HEK293 (cell line): Measurements from ENCODE around the gene WDTC1.

ENCODE experiments used
- CTCF ChIA-PET: fragments of 350-600 bp; formaldehyde crosslinking; extraction: SDS; loops from one replicate; lab custom pipeline; 2021; ENCODE audit warnings: antibody characterized with exemption; lab: Yijun Ruan, JAX
- POLR2A ChIA-PET: fragments of 300-600 bp; formaldehyde crosslinking; extraction: SDS; loops from one replicate; lab custom pipeline; 2020; ENCODE audit warnings: antibody characterized with exemption, inconsistent platforms; lab: Yijun Ruan, JAX
- H3K27ac ChIP-seq: fragments of 200-500 bp; sonication (Bioruptor generic); 2 replicates; pipeline ENCODE4 v1.5.1; 2014; ENCODE audit warnings: low read depth, low read length, control low read depth, inconsistent platforms; ENCODE audit errors: extremely low read depth
- H3K36me3 ChIP-seq, 2 experiments: fragments of 200-500 bp in 1 of 2; sonication (Bioruptor generic) in 1 of 2; 1 replicate in 1 of 2; 2 replicates in 1 of 2; pipeline ENCODE4 v1.5.1; 2014 to 2017; ENCODE audit warnings: inconsistent platforms in 2 of 2, low read length in 2 of 2; ENCODE audit not compliant: control insufficient read depth in 2 of 2, insufficient read depth in 1 of 2
- H3K4me1 ChIP-seq: fragments of 200-500 bp; sonication (Bioruptor generic); 2 replicates; pipeline ENCODE4 v1.5.1; 2014; ENCODE audit warnings: mild to moderate bottlenecking, low read length, inconsistent platforms; ENCODE audit not compliant: control insufficient read depth, insufficient read depth
- H3K4me3 ChIP-seq: 2 replicates; pipeline ENCODE4 v1.5.1; 2011; ENCODE audit warnings: low read depth, mild to moderate bottlenecking, control low read depth, low read length, moderate library complexity
- H3K9me3 ChIP-seq: fragments of 200-500 bp; sonication (Bioruptor generic); 2 replicates; pipeline ENCODE4 v1.5.1; 2014; ENCODE audit warnings: low read depth, low read length, inconsistent platforms; ENCODE audit not compliant: control insufficient read depth, insufficient read depth
- KLF1 ChIP-seq: fragments of 450-650 bp; formaldehyde crosslinking; IDR thresholded peaks from 2 replicates; pipeline ENCODE4 v1.5.1; 2016; ENCODE audit warnings: missing biosample characterization, missing genetic modification characterization
- PRDM10 ChIP-seq: fragments of 450-650 bp; formaldehyde crosslinking; IDR thresholded peaks from 2 replicates; pipeline ENCODE4 v1.5.1; 2016; ENCODE audit warnings: missing biosample characterization, missing genetic modification characterization
- SP2 ChIP-seq: fragments of 450-650 bp; formaldehyde crosslinking; IDR thresholded peaks from 2 replicates; pipeline ENCODE4 v1.5.1; 2016; ENCODE audit warnings: missing biosample characterization, missing genetic modification characterization
- TRIM28 ChIP-seq: IDR thresholded peaks from 2 replicates; pipeline ENCODE4 v1.6.1; 2011; ENCODE audit warnings: low read length, control low read depth, borderline replicate concordance
- WT1 ChIP-seq: fragments of 450-650 bp; formaldehyde crosslinking; IDR thresholded peaks from 2 replicates; pipeline ENCODE4 v1.5.1; 2016; ENCODE audit warnings: missing biosample characterization, missing genetic modification characterization
- ZBTB11 ChIP-seq: fragments of 450-650 bp; formaldehyde crosslinking; conservative IDR thresholded peaks from 2 replicates; pipeline ENCODE4 v1.5.1; 2016; ENCODE audit warnings: low read depth, missing biosample characterization, missing genetic modification characterization
- ZBTB8A ChIP-seq: fragments of 450-650 bp; formaldehyde crosslinking; IDR thresholded peaks from 2 replicates; pipeline ENCODE4 v1.5.1; 2016; ENCODE audit warnings: missing biosample characterization, missing genetic modification characterization
- ZFHX2 ChIP-seq: fragments of 450-650 bp; formaldehyde crosslinking; conservative IDR thresholded peaks from 2 replicates; pipeline ENCODE4 v1.5.1; 2016; ENCODE audit warnings: missing biosample characterization, missing genetic modification characterization
- ZIC2 ChIP-seq: fragments of 450-650 bp; formaldehyde crosslinking; IDR thresholded peaks from 2 replicates; pipeline ENCODE4 v1.5.1; 2016; ENCODE audit warnings: missing biosample characterization, missing genetic modification characterization
- ZNF530 ChIP-seq: fragments of 450-650 bp; formaldehyde crosslinking; IDR thresholded peaks from 2 replicates; pipeline ENCODE4 v1.5.1; 2016; ENCODE audit warnings: low read depth, missing biosample characterization, missing genetic modification characterization
- ZNF549 ChIP-seq: fragments of 450-650 bp; IDR thresholded peaks from 2 replicates; pipeline ENCODE4 v1.5.1; 2018; ENCODE audit warnings: missing biosample characterization, missing genetic modification characterization, mild to moderate bottlenecking, inconsistent platforms, moderate library complexity
- ZNF677 ChIP-seq: fragments of 450-650 bp; IDR thresholded peaks from 2 replicates; pipeline ENCODE4 v1.5.0; 2018; ENCODE audit warnings: missing biosample characterization, mild to moderate bottlenecking, missing genetic modification characterization, moderate library complexity
- ZSCAN30 ChIP-seq: fragments of 450-650 bp; IDR thresholded peaks from 2 replicates; pipeline ENCODE4 v1.5.1; 2018; ENCODE audit warnings: missing biosample characterization, mild to moderate bottlenecking, missing genetic modification characterization, moderate library complexity
- ZSCAN4 ChIP-seq: fragments of 450-650 bp; formaldehyde crosslinking; IDR thresholded peaks from 2 replicates; pipeline ENCODE4 v1.5.1; 2017; ENCODE audit warnings: missing biosample characterization, missing genetic modification characterization
- TF ChIP-seq, protein P1 (sequence below): fragments of 450-650 bp; formaldehyde crosslinking; IDR thresholded peaks from 2 replicates; pipeline ENCODE4 v1.5.1; 2016; ENCODE audit warnings: missing biosample characterization, missing genetic modification characterization

WDTC1 gene

DNA sequence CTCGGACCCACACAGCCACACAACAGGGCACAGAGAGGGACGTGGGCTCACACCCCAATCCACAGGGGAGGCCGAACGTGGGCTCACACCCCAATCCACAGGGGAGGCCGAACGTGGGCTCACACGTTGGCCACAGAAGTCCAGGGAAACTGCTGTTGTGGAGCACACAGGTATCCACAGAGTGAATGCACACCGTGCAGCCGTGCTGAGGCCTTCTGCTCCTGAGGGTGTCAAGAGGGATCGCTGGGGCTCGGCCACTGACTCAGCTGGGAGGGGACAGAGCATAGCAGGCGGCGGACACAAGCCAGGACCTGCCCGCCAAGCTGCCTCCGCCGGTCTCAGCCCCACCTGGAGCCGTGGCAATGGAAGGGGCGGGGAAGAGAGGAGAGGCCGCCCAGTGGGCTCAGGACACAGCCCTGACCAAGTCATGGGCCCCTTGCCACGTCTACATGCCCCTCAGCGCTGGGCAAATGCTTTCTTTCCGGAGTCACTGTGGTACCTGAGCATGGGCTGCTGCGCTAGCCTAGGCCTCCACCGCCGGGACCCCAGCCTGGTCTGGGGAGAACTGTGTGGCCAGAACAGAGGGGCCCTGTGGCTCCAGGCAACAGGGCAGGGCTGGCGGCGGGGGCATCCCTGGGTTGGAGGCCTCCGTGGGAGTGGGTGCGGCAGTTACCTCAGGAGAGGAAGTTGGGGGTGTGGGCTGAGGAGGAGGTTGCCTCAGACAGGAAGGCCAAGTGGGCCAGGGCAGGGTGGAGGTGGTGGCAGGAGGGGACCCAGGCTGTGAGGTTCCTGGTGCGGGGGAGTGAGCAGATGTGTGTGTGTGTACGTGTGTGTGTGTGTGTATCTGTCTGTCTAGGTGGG is 108.6 kb downstream of the WDTC1 start (continued):
- peak; percentile 87 for TF ChIP-seq PRDM10 (tag by site-specific recombination)
- peak; percentile 83 for TF ChIP-seq ZIC2
- peak; percentile 60 for TF ChIP-seq SP2 (tag by site-specific recombination)
- peak; percentile 34; the same call in 1 of the 2 replicates for TF ChIP-seq WT1
- TF ChIP-seq ZBTB8A (tag by site-specific recombination): peak; percentile 55
- peak; percentile 82 for TF ChIP-seq ZSCAN4 (tag by site-specific recombination)
- peak; percentile 100 for TF ChIP-seq ZFHX2
- TF ChIP-seq ZNF530: no peak
- TF ChIP-seq TRIM28: 0 out of 2 replicates have a peak, but pooled peaks have one; percentile 26

DNA sequence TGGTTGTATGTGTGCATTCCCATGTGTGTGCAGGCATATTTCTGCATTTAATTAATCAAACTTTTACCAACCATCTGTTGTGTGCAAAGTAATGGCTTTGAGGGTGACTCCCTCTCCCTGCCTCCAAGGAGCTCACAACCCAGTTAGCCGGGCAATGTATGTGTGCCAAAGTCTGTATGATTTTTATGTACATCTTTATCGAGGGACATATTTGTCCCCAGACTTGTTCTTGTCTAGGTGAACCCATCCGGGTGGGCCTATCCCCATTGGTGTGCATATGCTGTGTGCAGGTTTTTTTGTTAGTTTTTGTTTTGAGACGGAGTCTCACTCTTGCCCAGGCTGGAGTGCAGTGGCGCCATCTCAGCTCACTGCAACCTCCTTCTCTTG is 109.2 kb downstream of the WDTC1 start:
- H3K36me3 ChIP-seq: peaks cover 0 to 4% of the 10 kb centered on the region in 2 experiments; a peak in 1 of 3 replicates
- POLR2A ChIA-PET: no interaction called here
- no peak overlapping the region for H3K27ac ChIP-seq
- no peak overlapping the region; the same call in 1 of the 2 replicates for H3K4me3 ChIP-seq
- TF ChIP-seq ZSCAN30 (tag by site-specific recombination): no peak
- no peak for TF ChIP-seq ZNF677 (tag by site-specific recombination)
- no peak for TF ChIP-seq ZNF549
- TF ChIP-seq ZBTB11: no peak
- peak; percentile 14; the same call in 1 of the 2 replicates for TF ChIP-seq KLF1 (tag by site-specific recombination)
- TF ChIP-seq, protein P1, sequence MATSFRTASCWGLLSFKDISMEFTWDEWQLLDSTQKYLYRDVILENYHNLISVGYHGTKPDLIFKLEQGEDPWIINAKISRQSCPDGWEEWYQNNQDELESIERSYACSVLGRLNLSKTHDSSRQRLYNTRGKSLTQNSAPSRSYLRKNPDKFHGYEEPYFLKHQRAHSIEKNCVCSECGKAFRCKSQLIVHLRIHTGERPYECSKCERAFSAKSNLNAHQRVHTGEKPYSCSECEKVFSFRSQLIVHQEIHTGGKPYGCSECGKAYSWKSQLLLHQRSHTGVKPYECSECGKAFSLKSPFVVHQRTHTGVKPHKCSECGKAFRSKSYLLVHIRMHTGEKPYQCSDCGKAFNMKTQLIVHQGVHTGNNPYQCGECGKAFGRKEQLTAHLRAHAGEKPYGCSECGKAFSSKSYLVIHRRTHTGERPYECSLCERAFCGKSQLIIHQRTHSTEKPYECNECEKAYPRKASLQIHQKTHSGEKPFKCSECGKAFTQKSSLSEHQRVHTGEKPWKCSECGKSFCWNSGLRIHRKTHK (tag by site-specific recombination): no peak
- TF ChIP-seq, all 188 proteins: peak for 1
- CTCF ChIA-PET: interaction anchor here (0.6 to 4.7 kb wide), 5 partner anchors 11 to 454 kb away, joined by 3 to 34 read pairs (median 3); partner anchors contain the start of gene GPN2
- no peaks in the 10 kb centered on the region for H3K9me3 ChIP-seq
- peaks cover 3% of the 10 kb centered on the region; the same call in 1 of the 2 replicates for H3K4me1 ChIP-seq
